HEK293 (cell line): ENCODE data around the gene GNAS.
A peak's percentile ranks its signal among the peaks of the same experiment; 100 is the strongest.

Experiments
- CTCF ChIA-PET: fragments of 350-600 bp; formaldehyde crosslinking; extraction: SDS; loops from one replicate; lab custom pipeline; 2021; ENCODE audit warnings: antibody characterized with exemption; lab: Yijun Ruan, JAX
- POLR2A ChIA-PET: fragments of 300-600 bp; formaldehyde crosslinking; extraction: SDS; loops from one replicate; lab custom pipeline; 2020; ENCODE audit warnings: antibody characterized with exemption, inconsistent platforms; lab: Yijun Ruan, JAX
- H3K27ac ChIP-seq: fragments of 200-500 bp; sonication (Bioruptor generic); 2 replicates; pipeline ENCODE4 v1.5.1; 2014; ENCODE audit warnings: low read depth, low read length, control low read depth, inconsistent platforms; ENCODE audit errors: extremely low read depth
- H3K36me3 ChIP-seq, 2 experiments: fragments of 200-500 bp in 1 of 2; sonication (Bioruptor generic) in 1 of 2; 1 replicate in 1 of 2; 2 replicates in 1 of 2; pipeline ENCODE4 v1.5.1; 2014 to 2017; ENCODE audit warnings: inconsistent platforms in 2 of 2, low read length in 2 of 2; ENCODE audit not compliant: control insufficient read depth in 2 of 2, insufficient read depth in 1 of 2
- H3K4me1 ChIP-seq: fragments of 200-500 bp; sonication (Bioruptor generic); 2 replicates; pipeline ENCODE4 v1.5.1; 2014; ENCODE audit warnings: mild to moderate bottlenecking, low read length, inconsistent platforms; ENCODE audit not compliant: control insufficient read depth, insufficient read depth
- H3K4me3 ChIP-seq: 2 replicates; pipeline ENCODE4 v1.5.1; 2011; ENCODE audit warnings: low read depth, mild to moderate bottlenecking, control low read depth, low read length, moderate library complexity
- H3K9me3 ChIP-seq: fragments of 200-500 bp; sonication (Bioruptor generic); 2 replicates; pipeline ENCODE4 v1.5.1; 2014; ENCODE audit warnings: low read depth, low read length, inconsistent platforms; ENCODE audit not compliant: control insufficient read depth, insufficient read depth
- ELK4 ChIP-seq: IDR thresholded peaks from 2 replicates; pipeline ENCODE4 v1.6.1; 2011; ENCODE audit warnings: mild to moderate bottlenecking, low read depth, low read length, borderline replicate concordance
- FEZF1 ChIP-seq: fragments of 450-650 bp; formaldehyde crosslinking; IDR thresholded peaks from 2 replicates; pipeline ENCODE4 v1.5.1; 2016; ENCODE audit warnings: missing biosample characterization, missing genetic modification characterization
- OVOL3 ChIP-seq: fragments of 450-650 bp; formaldehyde crosslinking; IDR thresholded peaks from 2 replicates; pipeline ENCODE4 v1.5.1; 2016; ENCODE audit warnings: missing biosample characterization, missing genetic modification characterization
- ZBTB48 ChIP-seq: fragments of 450-650 bp; formaldehyde crosslinking; IDR thresholded peaks from 2 replicates; pipeline ENCODE4 v1.5.1; 2016; ENCODE audit warnings: missing biosample characterization, missing genetic modification characterization
- ZFP37 ChIP-seq: fragments of 450-650 bp; formaldehyde crosslinking; IDR thresholded peaks from 2 replicates; pipeline ENCODE4 v1.5.1; 2016; ENCODE audit warnings: missing biosample characterization, missing genetic modification characterization
- ZFP69B ChIP-seq: fragments of 450-650 bp; formaldehyde crosslinking; IDR thresholded peaks from 2 replicates; pipeline ENCODE4 v1.5.1; 2016; ENCODE audit warnings: missing biosample characterization, missing genetic modification characterization
- ZNF10 ChIP-seq: fragments of 450-650 bp; formaldehyde crosslinking; IDR thresholded peaks from 2 replicates; pipeline ENCODE4 v1.5.1; 2017; ENCODE audit warnings: missing biosample characterization, missing genetic modification characterization
- ZNF211 ChIP-seq: fragments of 450-650 bp; formaldehyde crosslinking; IDR thresholded peaks from 2 replicates; pipeline ENCODE4 v1.5.1; 2016; ENCODE audit warnings: low read depth, missing biosample characterization, missing genetic modification characterization
- ZNF248 ChIP-seq: fragments of 450-650 bp; formaldehyde crosslinking; IDR thresholded peaks from 2 replicates; pipeline ENCODE4 v1.5.1; 2017; ENCODE audit warnings: missing biosample characterization, missing genetic modification characterization
- ZSCAN16 ChIP-seq: fragments of 450-650 bp; formaldehyde crosslinking; IDR thresholded peaks from 2 replicates; pipeline ENCODE4 v1.5.1; 2016; ENCODE audit warnings: missing biosample characterization, missing genetic modification characterization
- ZSCAN4 ChIP-seq: fragments of 450-650 bp; formaldehyde crosslinking; IDR thresholded peaks from 2 replicates; pipeline ENCODE4 v1.5.1; 2017; ENCODE audit warnings: missing biosample characterization, missing genetic modification characterization

The GNAS gene

GRCh38 chr20:58899512-58899911 is 47.0 kb downstream of the GNAS start:
- TF ChIP-seq ZSCAN4 (tag by site-specific recombination): peak; percentile 68
- no peak for TF ChIP-seq ZNF211
- no peak for TF ChIP-seq ZBTB48
- CTCF ChIA-PET: no interaction called here
- Histone ChIP-seq H3K4me1 (peaks cover 17% of the 10 kb centered on the region), H3K4me3 (no peak overlapping the region), H3K36me3 (peaks cover 7 to 81% of the 10 kb centered on the region in 2 experiments), H3K9me3 (no peaks in the 10 kb centered on the region), H3K27ac (no peak overlapping the region)
- POLR2A ChIA-PET: no interaction called here

GRCh38 chr20:58900397-58900796 is 47.9 kb downstream of the GNAS start:
- ChIA-PET POLR2A (no interaction called here), CTCF (no interaction called here)
- Histone ChIP-seq H3K4me1 (peaks cover 13% of the 10 kb centered on the region), H3K4me3 (no peak overlapping the region), H3K36me3 (peaks cover 7 to 86% of the 10 kb centered on the region in 2 experiments), H3K27ac (no peak overlapping the region), H3K9me3 (no peaks in the 10 kb centered on the region)
- TF ChIP-seq ZSCAN4 (tag by site-specific recombination): no peak

- peak; percentile 41; the same call in 1 of the 2 replicates for TF ChIP-seq ZNF10 (tag by site-specific recombination)
- no peak for TF ChIP-seq ZFP37
- Histone ChIP-seq H3K4me3 (no peak overlapping the region), H3K36me3 (peaks cover 18 to 87% of the 10 kb centered on the region in 2 experiments), H3K27ac (no peak overlapping the region; the same call in 1 of the 2 replicates), H3K9me3 (no peaks in the 10 kb centered on the region), H3K4me1 (peaks cover 15% of the 10 kb centered on the region)
- ChIA-PET POLR2A (no interaction called here), CTCF (no interaction called here)
Measured at GRCh38 chr20:58901488-58902402, 49.2 kb downstream of the GNAS start.

- TF ChIP-seq ZSCAN16 (tag by site-specific recombination): no peak
- no peak for TF ChIP-seq ZFP69B (tag by site-specific recombination)
- no peak for TF ChIP-seq ELK4
- no peak for TF ChIP-seq OVOL3 (tag by site-specific recombination)
- TF ChIP-seq ZNF248 (tag by site-specific recombination): no peak
- TF ChIP-seq FEZF1: no peak
- Histone ChIP-seq H3K4me3 (no peak overlapping the region), H3K4me1 (peaks cover 24% of the 10 kb centered on the region), H3K36me3 (peaks cover 25 to 89% of the 10 kb centered on the region in 2 experiments), H3K27ac (no peak overlapping the region), H3K9me3 (no peaks in the 10 kb centered on the region)
- ChIA-PET CTCF (interaction anchor here (0.7 kb wide), 1 partner anchor 184 kb away, joined by 3 read pairs; no protein-coding TSS in a partner anchor), POLR2A (no interaction called here)
Measured at GRCh38 chr20:58903614-58904013, 51.1 kb downstream of the GNAS start.
